Endothelial cell (in vitro differentiated cells): ENCODE results near the gene PPP1R1C. TPM values are rescaled to one million over a fixed set of nuclear protein-coding genes. Genes with fewer than 3 reads are reported as not detected.

Source experiments
- DNase-seq: peaks from one replicate; pipeline ENCODE4 v3.0.0; 2021; ENCODE audit warnings: low spot score
- H3K27ac Mint-ChIP-seq: one replicate; pipeline ENCODE4 v1.8.0; 2021; ENCODE audit warnings: mixed read lengths, inconsistent platforms; ENCODE audit not compliant: unreplicated experiment
- H3K27me3 Mint-ChIP-seq: one replicate; pipeline ENCODE4 v1.8.0; 2021; ENCODE audit warnings: mild to moderate bottlenecking, moderate library complexity, mixed read lengths, inconsistent platforms; ENCODE audit not compliant: unreplicated experiment
- H3K36me3 Mint-ChIP-seq: one replicate; pipeline ENCODE4 v1.8.0; 2021; ENCODE audit warnings: mild to moderate bottlenecking, low read depth, mixed read lengths, inconsistent platforms; ENCODE audit not compliant: unreplicated experiment
- H3K4me1 Mint-ChIP-seq: one replicate; pipeline ENCODE4 v1.8.0; 2021; ENCODE audit warnings: mild to moderate bottlenecking, mixed read lengths, inconsistent platforms; ENCODE audit not compliant: unreplicated experiment
- H3K4me3 Mint-ChIP-seq: one replicate; pipeline ENCODE4 v1.8.0; 2021; ENCODE audit warnings: mild to moderate bottlenecking, mixed read lengths, inconsistent platforms; ENCODE audit not compliant: unreplicated experiment
- H3K9me3 Mint-ChIP-seq: one replicate; pipeline ENCODE4 v1.8.0; 2021; ENCODE audit warnings: mixed read lengths, inconsistent platforms; ENCODE audit not compliant: unreplicated experiment
- CTCF ChIP-seq: fragments of 200-600 bp; sonication (generic); IDR thresholded peaks from one replicate; pipeline ENCODE4 v1.5.0; 2021; ENCODE audit warnings: antibody characterized with exemption; ENCODE audit not compliant: unreplicated experiment
- total RNA-seq: library from RNA; stranded (reverse); fragmentation: NEBNext Ultra II Directional; extraction: Animal tissue kit (Norgen Biotek cat#: 25700); gene quantifications from one replicate; pipeline ENCODE4 v1.2.1, GENCODE V29; 2021; ENCODE audit not compliant: unreplicated experiment

PPP1R1C gene
- total RNA-seq, 1 donor from 2014 or later = 0.97 TPM

DNA sequence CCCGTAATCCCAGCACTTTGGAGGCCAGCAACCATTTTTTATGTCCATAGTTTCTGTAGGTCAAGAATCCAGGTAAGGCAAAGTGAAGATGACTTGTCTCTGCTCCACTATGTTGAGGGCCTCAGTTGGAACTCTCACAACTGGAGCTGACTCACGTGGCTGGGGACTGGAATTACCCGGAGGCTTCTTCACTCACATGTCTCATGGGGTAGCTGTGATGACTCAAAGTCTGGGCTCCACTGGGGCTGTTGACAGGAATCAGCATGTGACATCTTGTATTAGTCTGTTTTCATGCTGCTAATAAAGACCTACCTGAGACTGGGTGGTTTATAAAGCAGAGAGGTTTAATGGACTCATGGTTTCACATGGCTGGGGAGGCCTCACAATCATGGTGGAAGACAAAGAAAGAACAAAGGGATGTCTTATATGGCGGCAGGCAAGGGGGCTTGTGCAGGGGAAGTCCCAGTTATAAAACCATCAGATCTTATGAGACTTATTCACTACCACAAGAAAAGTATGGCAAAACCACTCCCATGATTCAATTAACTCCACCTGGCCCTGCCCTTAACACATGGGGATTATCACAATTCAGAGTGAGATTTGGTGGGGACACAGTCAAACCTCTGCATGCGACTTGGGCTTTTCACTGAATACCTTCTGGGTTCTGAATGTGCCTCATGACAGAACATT lies 7.8 kb upstream of the PPP1R1C start:
- Mint-ChIP-seq H3K27me3 (no peaks in the 10 kb centered on the region), H3K4me1 (no peaks in the 10 kb centered on the region), H3K27ac (no peak overlapping the region), H3K9me3 (no peaks in the 10 kb centered on the region), H3K36me3 (no peaks in the 10 kb centered on the region), H3K4me3 (no peak overlapping the region)
- TF ChIP-seq CTCF = no peak
- no peak for DNase-seq

DNA sequence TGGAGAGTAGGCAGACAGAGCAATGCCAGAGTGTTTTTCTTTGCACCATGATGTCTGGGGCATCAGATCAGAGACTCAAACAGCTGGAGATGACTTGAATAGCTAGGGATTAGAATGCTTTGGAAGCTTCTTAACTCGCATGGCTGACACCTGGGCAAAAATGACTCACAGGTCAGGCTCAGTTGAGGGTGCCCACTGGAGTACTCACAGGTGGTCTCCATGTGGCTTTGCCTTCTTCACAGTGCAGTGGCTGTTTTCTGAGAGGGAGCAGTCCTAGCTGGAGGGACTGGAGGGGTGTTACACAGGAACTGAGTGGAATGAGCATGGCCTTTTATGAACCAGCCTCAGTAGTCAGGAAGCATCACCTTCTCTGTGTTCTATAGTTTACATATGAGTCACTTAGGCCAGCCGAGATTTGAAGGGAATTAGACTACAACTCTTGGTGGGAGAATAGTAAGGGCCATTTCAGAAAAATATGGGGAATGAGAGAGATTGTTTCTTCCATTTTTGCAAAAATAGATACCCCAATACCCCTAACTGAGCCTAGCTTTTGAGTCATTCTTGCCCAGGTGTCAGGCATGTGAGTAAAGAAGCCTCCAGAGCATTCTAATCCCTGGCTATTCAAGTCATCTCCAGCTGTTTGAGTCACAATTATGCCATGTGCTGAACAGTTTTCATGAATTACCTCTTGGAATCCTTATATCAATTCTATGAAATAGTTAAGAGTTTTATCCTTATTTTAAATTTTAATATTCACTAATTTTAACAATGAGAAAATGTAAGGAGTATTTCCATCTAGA lies 7.1 kb upstream of the PPP1R1C start:
- Mint-ChIP-seq H3K9me3 (no peaks in the 10 kb centered on the region), H3K27ac (no peak overlapping the region), H3K4me1 (no peaks in the 10 kb centered on the region), H3K36me3 (no peaks in the 10 kb centered on the region), H3K4me3 (no peak overlapping the region), H3K27me3 (no peaks in the 10 kb centered on the region)
- TF ChIP-seq CTCF = no peak
- no peak for DNase-seq

GRCh38 chr2:181984060-181984459 lies 1.6 kb upstream of the PPP1R1C start:
- no peaks in the 10 kb centered on the region for H3K36me3 Mint-ChIP-seq
- no peak overlapping the region for H3K4me3 Mint-ChIP-seq
- no peaks in the 10 kb centered on the region for H3K27me3 Mint-ChIP-seq
- DNase-seq = no peak
- H3K4me1 Mint-ChIP-seq = no peaks in the 10 kb centered on the region
- no peaks in the 10 kb centered on the region for H3K9me3 Mint-ChIP-seq
- TF ChIP-seq CTCF = no peak
- H3K27ac Mint-ChIP-seq = no peak overlapping the region

DNA sequence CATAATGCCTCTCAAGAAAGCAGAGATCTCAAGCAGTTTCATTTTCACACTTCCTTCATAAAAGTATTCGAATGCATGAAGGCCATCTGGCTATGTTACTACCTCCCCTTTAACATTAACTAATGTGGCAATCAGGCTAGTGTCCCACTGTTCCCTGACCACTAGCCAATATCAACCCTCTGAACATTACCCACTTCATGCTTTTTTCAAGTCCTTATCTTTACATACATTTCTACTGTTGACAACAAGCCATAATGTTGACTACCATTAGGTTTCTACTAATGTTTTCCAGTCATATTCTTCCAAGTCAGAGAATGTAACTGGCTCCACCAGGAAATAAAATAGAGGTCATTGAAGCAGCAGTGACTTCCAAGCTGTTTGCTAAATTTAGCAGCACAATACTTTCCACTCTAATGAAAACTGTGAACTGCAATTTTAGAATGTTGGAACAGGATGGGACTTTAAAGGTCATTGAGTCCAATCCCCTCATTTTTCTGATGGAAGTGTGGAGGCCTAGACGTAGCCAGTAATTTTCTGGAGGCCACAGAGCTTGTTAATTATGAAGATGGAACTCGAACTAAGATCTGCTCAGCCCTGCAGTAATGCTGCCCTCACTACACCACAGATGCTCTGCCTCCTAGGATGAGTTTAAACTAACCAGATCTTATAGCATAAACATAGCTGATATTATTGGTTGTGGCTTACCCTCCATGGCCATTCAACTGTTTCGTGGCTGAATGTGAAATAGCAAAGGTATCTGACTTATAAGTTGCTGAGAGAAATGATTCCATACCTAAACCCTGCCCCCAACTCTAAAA lies 630 bp upstream of the PPP1R1C start:
- no peaks in the 10 kb centered on the region for H3K36me3 Mint-ChIP-seq
- no peaks in the 10 kb centered on the region for H3K4me1 Mint-ChIP-seq
- H3K9me3 Mint-ChIP-seq = no peaks in the 10 kb centered on the region
- DNase-seq = no peak
- no peak overlapping the region for H3K4me3 Mint-ChIP-seq
- no peaks in the 10 kb centered on the region for H3K27me3 Mint-ChIP-seq
- no peak for TF ChIP-seq CTCF
- no peak overlapping the region for H3K27ac Mint-ChIP-seq
